Panc1 (cell line): Measurements from ENCODE around the gene SIN3B. TPM values are rescaled to one million over a fixed set of nuclear protein-coding genes. Genes with fewer than 3 reads are reported as not detected.

Experiments used
- ATAC-seq: fragments of 200-7000 bp; cut with Tn5 transposase; 2 replicates; pipeline ENCODE4 v1.9.1; 2020; ENCODE audit warnings: mild to moderate bottlenecking, moderate library complexity
- BruUV-seq: library from RNA; stranded (reverse); fragments of 400-500 nt; replicated peaks from 2 replicates; lab custom pipeline; 2021; lab: Mats Ljungman, UMichigan
- CTCF ChIA-PET: fragments of 300-600 bp; sonication (Branson Sonifier 250); formaldehyde crosslinking; loops from one replicate; lab custom pipeline; 2022; ENCODE audit warnings: antibody characterized with exemption; lab: Charles Lee
- POLR2A ChIA-PET: fragments of 300-600 bp; sonication (Branson Sonifier 250); formaldehyde crosslinking; loops from one replicate; lab custom pipeline; 2022; ENCODE audit warnings: antibody characterized with exemption; lab: Charles Lee
- DNase-seq: peaks from one replicate; pipeline ENCODE4 v3.0.0-alpha.2; 2010; ENCODE audit warnings: low read depth, low spot score
- H3K27ac ChIP-seq: 2 replicates; pipeline ENCODE4 v1.5.1; 2011; ENCODE audit warnings: mild to moderate bottlenecking, low read length, inconsistent platforms
- H3K27me3 ChIP-seq: fragments of 200-500 bp; sonication (Bioruptor generic); 2 replicates; pipeline ENCODE4 v1.6.0; 2014; ENCODE audit warnings: low read length, inconsistent platforms; ENCODE audit not compliant: control insufficient read depth, insufficient read depth
- H3K36me3 ChIP-seq: fragments of 200-500 bp; sonication (Bioruptor generic); 2 replicates; pipeline ENCODE4 v1.5.1; 2014; ENCODE audit warnings: inconsistent platforms, mild to moderate bottlenecking, low read length, moderate library complexity; ENCODE audit not compliant: control insufficient read depth, insufficient read depth
- H3K4me1 ChIP-seq: 2 replicates; pipeline ENCODE4 v1.5.1; 2011; ENCODE audit warnings: inconsistent platforms, mild to moderate bottlenecking, low read length, moderate library complexity; ENCODE audit not compliant: control insufficient read depth, insufficient read depth
- H3K4me3 ChIP-seq, 2 experiments: 2 replicates each; pipeline ENCODE4 v1.5.1; 2011 to 2012; ENCODE audit warnings: low read depth in 2 of 2, low read length in 2 of 2, mild to moderate bottlenecking in 2 of 2, inconsistent platforms in 1 of 2, moderate library complexity in 1 of 2
- H3K9me3 ChIP-seq: fragments of 200-500 bp; sonication (Bioruptor generic); 2 replicates; pipeline ENCODE4 v1.5.1; 2014; ENCODE audit warnings: low read depth, mild to moderate bottlenecking, inconsistent platforms, low read length, moderate library complexity; ENCODE audit not compliant: control insufficient read depth, insufficient read depth
- CTCF ChIP-seq: fragments of 450-650 bp; IDR thresholded peaks from 2 replicates; pipeline ENCODE4 v1.5.1; 2017; ENCODE audit warnings: mild to moderate bottlenecking
- POLR2AphosphoS5 ChIP-seq: IDR thresholded peaks from 2 replicates; pipeline ENCODE4 v1.6.1; 2012; ENCODE audit warnings: mild to moderate bottlenecking, low read depth, low read length, moderate library complexity
- REST ChIP-seq, 2 experiments: IDR thresholded peaks; 2 replicates each; pipeline ENCODE4 v1.6.1; 2011 to 2012; ENCODE audit warnings: low read depth in 2 of 2, control low read depth in 1 of 2, low read length in 1 of 2, mild to moderate bottlenecking in 1 of 2, moderate library complexity in 1 of 2; ENCODE audit not compliant: insufficient read depth in 1 of 2
- SIN3A ChIP-seq: IDR thresholded peaks from 2 replicates; pipeline ENCODE4 v1.6.1; 2012; ENCODE audit warnings: low read depth, mild to moderate bottlenecking, low read length, moderate library complexity, borderline replicate concordance; ENCODE audit not compliant: insufficient read depth
- TCF7L2 ChIP-seq: IDR thresholded peaks from 2 replicates; pipeline ENCODE4 v1.6.1; 2011; ENCODE audit warnings: mild to moderate bottlenecking, low read depth, low read length, inconsistent platforms
- in situ Hi-C: cut with HindIII; loops from 2 replicates; pipeline ENCODE4 v1.10.0; 2016; ENCODE audit warnings: low sequenced_read_pairs, low pct_unique_long_range_greater_than_20kb
- intact Hi-C: fragments of 100-400 bp; cut with micrococcal nuclease; formaldehyde crosslinking; loops from one replicate; pipeline ENCODE4 v1.10.0; 2022; ENCODE audit not compliant: unreplicated experiment
- total RNA-seq: library from RNA; stranded (reverse); gene quantifications from one replicate; pipeline ENCODE4 v1.2.1, GENCODE V29; 2021; ENCODE audit not compliant: unreplicated experiment

SIN3B gene
- total RNA-seq, 1 experiment from 2014 or later = 47.0 TPM

GRCh38 chr19:16790051-16790450 lies 39.1 kb upstream of the SIN3B start:
- Histone ChIP-seq H3K4me1 (no peaks in the 10 kb centered on the region), H3K27ac (no peak overlapping the region), H3K36me3 (no peaks in the 10 kb centered on the region), H3K4me3 (no peak overlapping the region), H3K9me3 (0 out of 2 replicates have a peak, but pooled peaks cover 9% of the 10 kb centered on the region), H3K27me3 (no peaks in the 10 kb centered on the region)
- in situ Hi-C loops (no loop called here), intact Hi-C loops (no loop called here)
- ATAC-seq (no peak), DNase-seq (no peak)
- TF ChIP-seq CTCF = no peak
- TF ChIP-seq REST (IDR thresholded peaks at IDR 0.05; ENCODE audit: insufficient read depth in 1 of 2, low read depth in 2 of 2, low read length in 1 of 2) = no peak
- TF ChIP-seq POLR2AphosphoS5 = no peak
- no peak for TF ChIP-seq TCF7L2
- TF ChIP-seq SIN3A = no peak
- ChIA-PET CTCF (interaction anchor here (0.6 kb wide), 1 partner anchor 263 kb away, joined by 7 read pairs; no protein-coding TSS in a partner anchor), POLR2A (no interaction called here)
- BruUV-seq = no TSS peak

- no TSS peak for BruUV-seq
- ATAC-seq = no peak
- intact Hi-C loops = no loop called here
- H3K4me1 ChIP-seq = no peaks in the 10 kb centered on the region
- CTCF ChIA-PET = interaction anchor here (0.7 kb wide), 1 partner anchor 357 kb away, joined by 3 read pairs; no protein-coding TSS in a partner anchor
- POLR2A ChIA-PET = no interaction called here
- in situ Hi-C loops = no loop called here
- no peak for DNase-seq
- H3K9me3 ChIP-seq = 0 out of 2 replicates have a peak, but pooled peaks cover 9% of the 10 kb centered on the region
- H3K4me3 ChIP-seq = no peak overlapping the region
- H3K27ac ChIP-seq = no peak overlapping the region
- TF ChIP-seq POLR2AphosphoS5 (no peak), TCF7L2 (no peak), CTCF (no peak), REST (IDR thresholded peaks at IDR 0.05; ENCODE audit: insufficient read depth in 1 of 2, low read depth in 2 of 2, low read length in 1 of 2) (no peak), SIN3A (no peak)
- H3K36me3 ChIP-seq = no peaks in the 10 kb centered on the region
- H3K27me3 ChIP-seq = no peaks in the 10 kb centered on the region
These were observed 37.3 kb upstream of the SIN3B start for GRCh38 chr19:16791942-16792341.
